ENCODE results near the gene GPR37. TPM values are rescaled to one million over a fixed set of nuclear protein-coding genes. Genes with fewer than 3 reads are reported as not detected.
A peak's percentile ranks its signal among the peaks of the same experiment; 100 is the strongest.

The GPR37 gene
- total and polyA plus RNA-seq, 8 donors, result 2.0 to 6.9 (median 5.3) TPM

GRCh38 chr7:124779620-124780019 is 14.0 kb upstream of the GPR37 start:
- ATAC-seq (no peak), DNase-seq (no peak)
- Histone ChIP-seq H3K27me3 (no peaks in the 10 kb centered on the region), H3K27ac (no peak overlapping the region), H3K4me1 (no peaks in the 10 kb centered on the region), H3K4me3 (no peak overlapping the region), H3K9me3 (no peaks in the 10 kb centered on the region), H3K36me3 (no peaks in the 10 kb centered on the region)
- no peak for TF ChIP-seq CTCF (IDR thresholded peaks at IDR 0.05)
- intact Hi-C loops (cut with DNase I), result loop anchor here in 1 of 2 donors (10.0 kb wide), 1 partner anchor 625 kb away; no protein-coding TSS in a partner anchor

- ATAC-seq (peak; percentile 82), DNase-seq (no peak)
- no peak for TF ChIP-seq CTCF (IDR thresholded peaks at IDR 0.05)
- Histone ChIP-seq H3K4me3 (no peak overlapping the region), H3K27me3 (no peaks in the 10 kb centered on the region), H3K27ac (no peak overlapping the region), H3K36me3 (no peaks in the 10 kb centered on the region), H3K9me3 (no peaks in the 10 kb centered on the region), H3K4me1 (no peaks in the 10 kb centered on the region)
- intact Hi-C loops (cut with DNase I), result no loop called here
These were observed 13.6 kb upstream of the GPR37 start for GRCh38 chr7:124779194-124779593.

DNA sequence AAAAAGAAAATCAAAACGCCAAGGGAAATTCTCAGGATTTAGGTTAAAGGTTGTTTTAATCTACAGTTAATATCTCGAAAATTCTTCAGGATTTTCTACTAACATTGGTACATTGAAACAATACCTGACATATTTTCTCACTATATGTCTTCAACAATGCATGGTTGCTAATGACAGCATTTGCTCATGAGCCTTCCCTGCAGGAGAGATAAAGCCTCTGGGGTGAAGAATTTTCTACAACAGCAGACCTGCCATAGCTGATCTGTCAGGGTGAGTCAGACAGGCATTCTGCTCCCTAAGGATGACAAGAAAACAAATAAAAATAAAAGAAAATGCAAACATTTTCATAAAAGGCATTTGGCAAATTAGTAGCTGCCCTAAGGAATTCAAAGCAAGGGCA is 11.7 kb upstream of the GPR37 start:
- intact Hi-C loops (cut with DNase I), result no loop called here
- Histone ChIP-seq H3K4me3 (no peak overlapping the region), H3K27ac (no peak overlapping the region), H3K27me3 (peaks cover 0 to 5% of the 10 kb centered on the region in 2 donors), H3K36me3 (no peaks in the 10 kb centered on the region), H3K4me1 (no peaks in the 10 kb centered on the region), H3K9me3 (no peaks in the 10 kb centered on the region)
- TF ChIP-seq CTCF (IDR thresholded peaks at IDR 0.05), result no peak
- DNase-seq (no peak), ATAC-seq (no peak)

GRCh38 chr7:124776153-124776552 is 10.6 kb upstream of the GPR37 start:
- no peaks in the 10 kb centered on the region for H3K36me3 ChIP-seq
- no peaks in the 10 kb centered on the region for H3K4me1 ChIP-seq
- ATAC-seq, result no peak

GRCh38 chr7:124775422-124775821 is 9.8 kb upstream of the GPR37 start:
- DNase-seq (no peak), ATAC-seq (no peak)
- Histone ChIP-seq H3K27ac (no peak overlapping the region), H3K4me3 (no peak overlapping the region), H3K36me3 (no peaks in the 10 kb centered on the region), H3K4me1 (no peaks in the 10 kb centered on the region), H3K27me3 (peaks cover 0 to 5% of the 10 kb centered on the region in 2 donors), H3K9me3 (no peaks in the 10 kb centered on the region)
- no peak for TF ChIP-seq CTCF (IDR thresholded peaks at IDR 0.05)
- intact Hi-C loops (cut with DNase I), result no loop called here

More at GRCh38 chr7:124776153-124776552, 10.6 kb upstream of the GPR37 start:
- Histone ChIP-seq H3K9me3 (no peaks in the 10 kb centered on the region), H3K27ac (no peak overlapping the region), H3K4me3 (no peak overlapping the region), H3K27me3 (peaks cover 0 to 5% of the 10 kb centered on the region in 2 donors)
- intact Hi-C loops (cut with DNase I), result no loop called here
- no peak for DNase-seq
- TF ChIP-seq CTCF (IDR thresholded peaks at IDR 0.05), result no peak

Measured in left lung (tissue), 10 donors.